CD8-positive, alpha-beta memory T cell (primary cell): Measurements from ENCODE around the gene COG1. TPM values are rescaled to one million over a fixed set of nuclear protein-coding genes. Genes with fewer than 3 reads are reported as not detected.

Source experiments
- CTCF ChIA-PET: fragments of 350-600 bp; sonication (Branson Sonifier 250); formaldehyde crosslinking; loops from one replicate; lab custom pipeline; 2021; ENCODE audit warnings: antibody characterized with exemption; lab: Charles Lee
- POLR2A ChIA-PET: fragments of 350-600 bp; sonication (Branson Sonifier 250); formaldehyde crosslinking; loops from one replicate; lab custom pipeline; 2021; ENCODE audit warnings: antibody characterized with exemption; lab: Charles Lee
- DNase-seq, 5 donors: peaks; one replicate each; pipeline versions ENCODE4 v3.0.0 to v3.0.0-alpha.2; 2020 to 2022; ENCODE audit warnings: mixed read lengths in 1 of 5
- H3K27ac ChIP-seq: one replicate; pipeline ENCODE4 v1.7.0; 2013; ENCODE audit warnings: low read depth, mild to moderate bottlenecking, low read length, moderate library complexity
- H3K27me3 ChIP-seq: 2 replicates; pipeline ENCODE4 v1.7.0; 2013; ENCODE audit warnings: low read length, mild to moderate bottlenecking; ENCODE audit not compliant: insufficient read depth, poor library complexity, severe bottlenecking
- H3K36me3 ChIP-seq: 2 replicates; pipeline ENCODE4 v1.7.0; 2013; ENCODE audit warnings: mild to moderate bottlenecking, low read length, moderate library complexity; ENCODE audit not compliant: insufficient read depth
- H3K4me1 ChIP-seq: 2 replicates; pipeline ENCODE4 v1.7.0; 2013; ENCODE audit warnings: mild to moderate bottlenecking, low read length, moderate library complexity; ENCODE audit not compliant: insufficient read depth
- H3K4me3 ChIP-seq: 2 replicates; pipeline ENCODE4 v1.7.0; 2013; ENCODE audit warnings: mild to moderate bottlenecking, low read length
- H3K9me3 ChIP-seq: 2 replicates; pipeline ENCODE4 v1.7.0; 2013; ENCODE audit warnings: mild to moderate bottlenecking, low read length
- H3K27ac Mint-ChIP-seq, 8 donors: one replicate each; pipeline ENCODE4 v1.8.0; 2020 to 2021; ENCODE audit warnings: mixed read lengths in 8 of 8, mild to moderate bottlenecking in 6 of 8, inconsistent platforms in 3 of 8, moderate library complexity in 3 of 8
- H3K27me3 Mint-ChIP-seq, 2 donors: one replicate each; pipeline ENCODE4 v1.8.0; 2020 to 2021; ENCODE audit warnings: mixed read lengths in 2 of 2, mild to moderate bottlenecking in 1 of 2, moderate library complexity in 1 of 2
- H3K36me3 Mint-ChIP-seq, 3 donors: one replicate each; pipeline ENCODE4 v1.8.0; 2020 to 2021; ENCODE audit warnings: mixed read lengths in 3 of 3, inconsistent platforms in 1 of 3, mild to moderate bottlenecking in 1 of 3
- H3K4me1 Mint-ChIP-seq, 3 donors: one replicate each; pipeline ENCODE4 v1.8.0; 2020 to 2021; ENCODE audit warnings: mixed read lengths in 3 of 3, inconsistent platforms in 1 of 3, mild to moderate bottlenecking in 1 of 3
- H3K4me3 Mint-ChIP-seq, 7 donors: one replicate each; pipeline ENCODE4 v1.8.0; 2020 to 2021; ENCODE audit warnings: mixed read lengths in 7 of 7, mild to moderate bottlenecking in 6 of 7, moderate library complexity in 4 of 7, inconsistent platforms in 2 of 7
- H3K9me3 Mint-ChIP-seq, 5 donors: one replicate each; pipeline ENCODE4 v1.8.0; 2020 to 2022; ENCODE audit warnings: mixed read lengths in 5 of 5, mild to moderate bottlenecking in 3 of 5, moderate library complexity in 2 of 5, inconsistent platforms in 1 of 5
- polyA plus RNA-seq: library from polyadenylated mRNA; unstranded; fragments of 300-500 nt; fragmentation: Illumina TruSeq; gene quantifications from one replicate; pipeline ENCODE4 v1.2.3, GENCODE V29; 2021
- total RNA-seq, 2 experiments: library from RNA; stranded (reverse); gene quantifications; one replicate each; pipeline ENCODE4 v1.2.3, GENCODE V29; 2021

The COG1 gene
- total and polyA plus RNA-seq, 3 experiments from 2014 or later: 24.0 to 26.5 (median 24.6) TPM

DNA sequence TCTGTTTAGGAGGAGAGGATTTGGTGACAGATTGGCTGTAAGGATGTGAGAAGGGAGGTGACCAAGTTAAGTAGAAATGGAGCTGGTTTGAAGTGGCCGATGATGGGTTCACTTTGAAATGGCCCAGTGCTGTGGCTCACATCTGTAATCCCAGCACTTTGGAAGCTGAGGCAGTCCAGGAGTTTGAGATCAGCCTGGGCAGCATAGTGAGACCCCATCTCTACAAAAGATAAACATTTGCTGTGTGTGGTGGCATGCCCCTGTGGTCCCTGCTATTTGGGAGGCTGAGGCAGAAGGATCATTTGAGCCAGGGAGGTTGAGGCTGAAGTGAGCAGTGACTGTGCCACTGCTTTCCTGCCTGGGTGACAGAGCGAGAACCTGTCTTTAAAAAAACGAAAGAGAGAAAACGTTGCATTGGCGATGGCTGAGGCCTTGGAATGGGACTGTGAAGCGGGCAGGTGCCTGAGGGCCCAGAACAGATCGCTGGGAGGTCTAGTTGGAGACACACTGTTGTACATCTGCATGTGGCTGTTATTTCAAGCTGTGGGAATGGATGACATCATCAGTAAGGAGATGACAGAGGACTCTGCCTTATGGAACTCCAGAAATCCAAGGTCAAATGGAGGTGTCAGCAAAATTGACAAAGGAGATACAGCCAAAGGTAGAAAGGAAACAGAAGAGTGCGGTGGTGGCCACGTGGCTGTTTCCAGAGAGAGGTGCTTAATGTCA, 5.5 kb downstream of the COG1 start:
- Mint-ChIP-seq H3K4me1 (peaks cover 25 to 46% (median 41%) of the 10 kb centered on the region in 3 donors), H3K4me3 (peak overlapping the region in 2 of 7 donors; percentile 40 to 63), H3K27me3 (no peaks in the 10 kb centered on the region), H3K27ac (peak overlapping the region in 6 of 8 donors; percentile 19 to 92 (median 36)), H3K36me3 (peaks cover 3 to 82% (median 32%) of the 10 kb centered on the region in 3 donors), H3K9me3 (no peaks in the 10 kb centered on the region)
- Histone ChIP-seq H3K27ac (no peak overlapping the region), H3K9me3 (no peaks in the 10 kb centered on the region), H3K4me3 (no peak overlapping the region), H3K27me3 (no peaks in the 10 kb centered on the region), H3K36me3 (peaks cover 53% of the 10 kb centered on the region), H3K4me1 (peaks cover 17% of the 10 kb centered on the region)
- CTCF ChIA-PET: interaction anchor here (1.4 kb wide), 1 partner anchor 34 kb away, joined by 3 read pairs; a partner anchor contains a TSS
- POLR2A ChIA-PET: no interaction called here
- DNase-seq: no peak

DNA sequence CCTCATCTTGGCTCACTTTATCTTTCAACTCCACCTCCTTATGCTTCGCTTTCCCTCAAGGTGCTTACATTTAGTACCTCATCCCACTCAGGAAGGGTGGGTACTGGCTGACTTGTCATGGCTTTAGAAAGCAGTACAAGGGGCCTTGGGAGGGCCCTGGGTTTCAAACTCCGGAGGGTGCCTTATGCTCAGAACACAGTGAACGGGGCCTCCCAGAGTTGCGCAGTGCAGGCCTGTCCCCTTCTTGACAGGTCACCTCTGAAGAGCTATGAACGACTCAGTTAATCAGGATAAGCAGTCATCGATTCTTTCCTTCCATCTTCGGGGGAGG, 6.0 kb downstream of the COG1 start:
- Histone ChIP-seq H3K4me3 (no peak overlapping the region), H3K27ac (no peak overlapping the region), H3K27me3 (no peaks in the 10 kb centered on the region), H3K36me3 (peaks cover 56% of the 10 kb centered on the region), H3K9me3 (no peaks in the 10 kb centered on the region), H3K4me1 (peaks cover 17% of the 10 kb centered on the region)
- ChIA-PET POLR2A (no interaction called here), CTCF (no interaction called here)
- Mint-ChIP-seq H3K9me3 (no peaks in the 10 kb centered on the region), H3K27me3 (no peaks in the 10 kb centered on the region), H3K4me1 (peaks cover 25 to 46% (median 41%) of the 10 kb centered on the region in 3 donors), H3K36me3 (peaks cover 3 to 82% (median 32%) of the 10 kb centered on the region in 3 donors), H3K27ac (peak overlapping the region in 1 of 8 donors; percentile 47), H3K4me3 (peak overlapping the region in 1 of 7 donors; percentile 40)
- no peak for DNase-seq

DNA sequence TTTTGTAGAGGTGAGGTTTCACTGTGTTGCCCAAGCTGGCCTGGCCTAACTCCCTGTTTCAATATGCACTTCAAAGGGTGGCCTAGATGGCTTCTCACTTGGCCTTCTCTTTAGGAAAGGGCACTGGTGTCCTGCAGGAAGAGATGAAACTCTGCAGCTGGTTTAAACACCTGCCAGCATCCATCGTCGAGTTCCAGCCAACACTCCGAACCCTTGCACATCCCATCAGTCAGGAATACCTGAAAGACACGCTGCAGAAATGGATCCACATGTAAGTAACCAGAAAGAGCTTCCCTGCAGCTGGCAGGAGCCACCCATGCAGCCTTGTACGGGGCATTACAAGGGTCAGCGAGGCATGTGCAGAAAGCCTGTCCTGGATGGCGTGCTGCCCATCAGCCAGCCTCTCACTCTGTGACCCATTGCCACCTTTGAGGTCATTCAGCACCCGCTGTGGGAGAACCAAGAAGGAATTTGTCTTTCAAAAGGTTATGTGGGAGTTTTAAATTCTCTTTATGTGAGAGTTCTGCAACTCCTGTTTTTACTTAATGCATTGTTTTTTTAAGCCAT, 7.0 kb downstream of the COG1 start:
- ChIA-PET POLR2A (no interaction called here), CTCF (no interaction called here)
- peaks cover 60% of the 10 kb centered on the region for H3K36me3 ChIP-seq
- no peaks in the 10 kb centered on the region for H3K9me3 ChIP-seq
- H3K4me3 ChIP-seq: no peak overlapping the region
- H3K27me3 Mint-ChIP-seq: no peaks in the 10 kb centered on the region
- no peaks in the 10 kb centered on the region for H3K27me3 ChIP-seq
- peaks cover 24 to 44% (median 42%) of the 10 kb centered on the region in 3 donors for H3K4me1 Mint-ChIP-seq
- no peak overlapping the region for H3K27ac ChIP-seq
- H3K27ac Mint-ChIP-seq: peak overlapping the region in 3 of 8 donors; percentile 23 to 62 (median 43)
- H3K4me3 Mint-ChIP-seq: no peak overlapping the region
- peaks cover 3 to 88% (median 32%) of the 10 kb centered on the region in 3 donors for H3K36me3 Mint-ChIP-seq
- peaks cover 22% of the 10 kb centered on the region for H3K4me1 ChIP-seq
- H3K9me3 Mint-ChIP-seq: no peaks in the 10 kb centered on the region
- no peak for DNase-seq

DNA sequence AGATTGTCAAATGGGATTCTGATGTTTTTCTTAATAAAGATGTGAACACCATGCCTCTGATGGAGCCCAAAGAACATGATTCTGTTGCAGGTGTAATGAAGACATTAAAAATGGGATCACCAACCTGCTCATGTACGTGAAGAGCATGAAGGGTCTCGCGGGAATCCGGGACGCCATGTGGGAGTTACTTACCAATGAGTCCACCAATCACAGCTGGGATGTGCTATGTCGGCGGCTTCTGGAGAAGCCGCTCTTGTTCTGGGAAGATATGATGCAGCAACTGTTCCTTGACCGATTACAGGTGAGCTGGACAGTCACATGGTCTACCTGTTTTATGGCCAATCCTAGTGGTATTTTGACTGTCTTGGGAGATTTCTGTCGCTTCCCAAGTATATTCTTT, 7.6 kb downstream of the COG1 start:
- Histone ChIP-seq H3K9me3 (no peaks in the 10 kb centered on the region), H3K36me3 (peaks cover 66% of the 10 kb centered on the region), H3K27me3 (no peaks in the 10 kb centered on the region), H3K27ac (no peak overlapping the region), H3K4me3 (no peak overlapping the region), H3K4me1 (peaks cover 22% of the 10 kb centered on the region)
- Mint-ChIP-seq H3K9me3 (no peaks in the 10 kb centered on the region), H3K27me3 (no peaks in the 10 kb centered on the region), H3K4me1 (peaks cover 24 to 43% (median 37%) of the 10 kb centered on the region in 3 donors), H3K4me3 (no peak overlapping the region), H3K27ac (peak overlapping the region in 3 of 8 donors; percentile 22 to 26 (median 23)), H3K36me3 (peaks cover 3 to 94% (median 32%) of the 10 kb centered on the region in 3 donors)
- CTCF ChIA-PET: interaction anchor here (1.0 kb wide), 1 partner anchor 9 kb away, joined by 4 read pairs; no protein-coding TSS in a partner anchor
- no peak for DNase-seq
- POLR2A ChIA-PET: no interaction called here

DNA sequence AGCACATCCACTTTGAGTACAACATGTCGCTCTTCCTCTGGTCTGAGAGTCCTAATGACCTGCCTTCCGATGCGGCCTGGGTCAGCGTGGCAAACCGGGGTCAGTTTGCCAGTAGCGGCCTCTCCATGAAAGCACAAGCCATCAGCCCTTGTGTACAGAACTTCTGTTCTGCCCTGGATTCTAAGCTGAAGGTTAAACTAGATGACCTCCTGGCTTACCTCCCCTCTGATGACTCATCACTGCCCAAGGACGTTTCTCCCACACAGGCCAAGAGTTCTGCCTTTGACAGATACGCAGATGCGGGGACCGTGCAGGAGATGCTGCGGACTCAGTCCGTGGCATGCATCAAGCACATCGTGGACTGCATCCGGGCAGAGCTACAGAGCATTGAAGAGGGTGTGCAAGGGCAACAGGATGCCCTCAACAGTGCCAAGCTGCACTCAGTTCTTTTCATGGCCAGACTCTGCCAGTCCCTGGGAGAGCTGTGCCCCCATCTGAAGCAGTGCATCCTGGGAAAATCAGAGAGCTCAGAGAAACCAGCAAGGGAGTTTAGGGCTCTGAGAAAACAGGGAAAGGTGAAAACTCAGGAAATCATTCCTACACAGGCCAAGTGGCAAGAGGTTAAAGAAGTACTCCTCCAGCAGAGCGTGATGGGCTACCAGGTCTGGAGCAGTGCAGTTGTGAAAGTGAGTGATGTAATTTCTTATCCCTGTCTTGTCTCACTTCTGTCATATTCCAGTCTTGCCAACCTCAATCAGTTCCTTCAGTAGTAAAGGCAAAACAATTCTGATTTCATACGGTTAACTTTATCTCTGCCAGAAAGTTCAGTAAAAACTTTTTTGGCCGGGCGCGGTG, 8.6 kb downstream of the COG1 start:
- Histone ChIP-seq H3K4me1 (peaks cover 22% of the 10 kb centered on the region), H3K27ac (no peak overlapping the region), H3K9me3 (no peaks in the 10 kb centered on the region), H3K27me3 (no peaks in the 10 kb centered on the region), H3K4me3 (no peak overlapping the region), H3K36me3 (peaks cover 74% of the 10 kb centered on the region)
- H3K4me3 Mint-ChIP-seq: no peak overlapping the region
- H3K36me3 Mint-ChIP-seq: peaks cover 3 to 96% (median 30%) of the 10 kb centered on the region in 3 donors
- ChIA-PET CTCF (interaction anchor here (1.0 to 2.4 kb wide), 2 partner anchors 10 kb away, joined by 4 to 6 read pairs; no protein-coding TSS in a partner anchor), POLR2A (no interaction called here)
- peaks cover 21 to 34% (median 30%) of the 10 kb centered on the region in 3 donors for H3K4me1 Mint-ChIP-seq
- no peaks in the 10 kb centered on the region for H3K27me3 Mint-ChIP-seq
- peak overlapping the region in 5 of 8 donors; percentile 7 to 69 (median 50) for H3K27ac Mint-ChIP-seq
- H3K9me3 Mint-ChIP-seq: no peaks in the 10 kb centered on the region
- DNase-seq: no peak

DNA sequence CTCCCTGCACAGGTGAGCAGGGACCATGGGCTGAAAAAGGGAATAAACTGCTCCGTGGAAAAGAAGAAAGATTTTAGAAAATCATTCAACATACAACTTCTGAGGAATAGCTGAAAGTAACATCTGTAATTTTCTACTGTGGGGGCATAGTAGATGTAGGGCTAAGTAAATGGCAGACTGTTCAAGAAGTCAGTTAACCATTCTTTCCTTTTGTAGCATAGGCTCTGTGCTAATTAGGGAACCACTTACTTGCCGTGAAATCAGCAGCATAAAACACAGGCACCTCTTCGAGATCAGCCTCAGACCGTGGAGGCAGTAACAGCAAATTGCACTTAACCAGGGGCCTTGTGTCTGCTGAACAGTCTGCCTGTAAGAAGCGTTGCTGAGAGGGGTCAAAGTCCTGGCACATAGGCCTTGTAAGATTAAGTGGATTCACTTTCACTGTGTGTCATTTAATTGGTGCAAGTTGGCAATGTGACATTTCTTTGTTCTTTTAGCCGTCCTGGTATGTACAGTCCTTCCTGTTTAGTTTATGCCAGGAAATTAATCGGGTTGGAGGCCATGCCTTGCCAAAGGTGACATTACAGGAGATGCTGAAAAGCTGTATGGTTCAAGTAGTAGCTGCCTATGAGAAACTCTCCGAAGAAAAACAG, 10.4 kb downstream of the COG1 start:
- H3K27ac ChIP-seq: no peak overlapping the region
- no peaks in the 10 kb centered on the region for H3K27me3 ChIP-seq
- Mint-ChIP-seq H3K36me3 (peaks cover 1 to 94% (median 32%) of the 10 kb centered on the region in 3 donors), H3K4me3 (peak overlapping the region in 3 of 7 donors; percentile 5 to 20 (median 16)), H3K27me3 (no peaks in the 10 kb centered on the region), H3K4me1 (peaks cover 14 to 31% (median 26%) of the 10 kb centered on the region in 3 donors), H3K9me3 (no peaks in the 10 kb centered on the region), H3K27ac (peak overlapping the region in 7 of 8 donors; percentile 9 to 95 (median 80))
- no peak overlapping the region for H3K4me3 ChIP-seq
- CTCF ChIA-PET: interaction anchor here (1.0 to 2.4 kb wide), 4 partner anchors 9 to 476 kb away, joined by 3 to 6 read pairs (median 4); no protein-coding TSS in a partner anchor
- H3K36me3 ChIP-seq: peaks cover 71% of the 10 kb centered on the region
- H3K4me1 ChIP-seq: peaks cover 22% of the 10 kb centered on the region
- H3K9me3 ChIP-seq: no peaks in the 10 kb centered on the region
- DNase-seq: peak in 1 of 5 donors; percentile 36
- POLR2A ChIA-PET: no interaction called here

DNA sequence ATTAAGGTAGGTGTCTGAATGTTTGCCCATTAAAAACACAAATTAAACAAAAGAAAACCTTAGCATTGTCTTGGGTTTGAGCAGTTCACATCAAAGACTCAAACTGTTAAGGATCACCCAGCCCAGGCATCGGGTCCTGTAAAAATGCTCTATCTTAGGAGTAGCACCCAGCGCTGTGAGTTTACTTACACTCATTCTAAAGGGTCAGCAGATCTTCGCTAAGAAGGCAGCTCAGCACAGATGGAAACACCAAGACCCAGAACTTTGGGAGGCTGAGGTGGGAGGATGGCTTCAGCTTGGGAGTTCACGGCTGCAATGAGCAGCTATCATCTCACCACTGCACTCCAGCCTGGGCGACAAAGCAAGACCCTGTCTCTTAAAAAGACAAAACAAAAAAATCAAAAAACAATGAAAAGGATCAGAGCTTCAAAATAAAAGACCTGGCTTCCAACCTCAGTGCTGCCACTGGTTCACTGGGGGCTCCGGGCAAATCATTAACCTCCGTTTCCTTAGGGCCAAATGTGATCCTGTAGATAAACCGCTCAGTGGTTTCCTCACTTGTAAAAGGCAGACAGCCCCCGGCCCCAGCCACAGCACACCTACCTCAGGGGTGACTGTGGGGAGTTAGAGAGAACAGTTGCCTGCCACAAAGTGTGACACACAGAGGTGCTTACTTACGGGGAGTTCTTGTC, 11.1 kb downstream of the COG1 start:
- DNase-seq: peak in 4 of 5 donors; percentile 11 to 56 (median 44)
- peaks cover 70% of the 10 kb centered on the region for H3K36me3 ChIP-seq
- Mint-ChIP-seq H3K36me3 (peaks cover 4 to 94% (median 34%) of the 10 kb centered on the region in 3 donors), H3K9me3 (no peaks in the 10 kb centered on the region), H3K27me3 (no peaks in the 10 kb centered on the region), H3K27ac (peak overlapping the region in 7 of 8 donors; percentile 9 to 95 (median 80)), H3K4me1 (peaks cover 14 to 30% (median 26%) of the 10 kb centered on the region in 3 donors), H3K4me3 (peak overlapping the region in 2 of 7 donors; percentile 20 to 29)
- no peak overlapping the region for H3K27ac ChIP-seq
- ChIA-PET POLR2A (no interaction called here), CTCF (interaction anchor here (1.0 to 2.4 kb wide), 3 partner anchors 13 to 477 kb away, joined by 3 to 6 read pairs (median 3); no protein-coding TSS in a partner anchor)
- H3K4me1 ChIP-seq: peaks cover 22% of the 10 kb centered on the region
- no peaks in the 10 kb centered on the region for H3K9me3 ChIP-seq
- no peak overlapping the region for H3K4me3 ChIP-seq
- H3K27me3 ChIP-seq: no peaks in the 10 kb centered on the region
